NCI-H526 treated with DMSO at 0.1 percent for 48 hours (cell line): ENCODE data around the gene VCP.
A peak's percentile ranks its signal among the peaks of the same experiment; 100 is the strongest.

Source experiments
- DNase-seq: peaks from one replicate; lab custom pipeline; 2025; lab: John Stamatoyannopoulos, UW

Gene VCP

GRCh38 chr9:35103660-35104191 is 31.3 kb upstream of the VCP start:
- no peak for DNase-seq

- peak; percentile 90 for DNase-seq
Observed at GRCh38 chr9:35102769-35103659, 30.6 kb upstream of the VCP start, which contains the start of gene STOML2. Gene STOML2 (minus strand): TSS chr9:35103131. CDS start chr9:35103094, 37 bp downstream.

- no peak for DNase-seq
Observed at GRCh38 chr9:35102465-35102768, 30.0 kb upstream of the VCP start.

- no peak for DNase-seq
Observed at GRCh38 chr9:35097573-35097972, 25.1 kb upstream of the VCP start.

GRCh38 chr9:35096035-35096849 is 23.8 kb upstream of the VCP start, which contains the start of gene PIGO:
Gene PIGO (minus strand): TSS chr9:35096591. CDS start chr9:35095565, 1,026 bp downstream.
- DNase-seq = peak; percentile 76

- no peak for DNase-seq
Observed at GRCh38 chr9:35091536-35091935, 19.1 kb upstream of the VCP start.

GRCh38 chr9:35089434-35089833 is 17.0 kb upstream of the VCP start:
- no peak for DNase-seq

- no peak for DNase-seq
Observed at GRCh38 chr9:35085078-35085477, 12.7 kb upstream of the VCP start.

- DNase-seq = peak; percentile 90
Observed at GRCh38 chr9:35079426-35080341, 7.3 kb upstream of the VCP start, which contains the start of gene FANCG. Gene FANCG (minus strand): TSS chr9:35079942. CDS start chr9:35079524, 418 bp downstream.

GRCh38 chr9:35079041-35079425 is 6.6 kb upstream of the VCP start:
- no peak for DNase-seq

- DNase-seq = no peak
Observed at GRCh38 chr9:35078066-35078465, 5.6 kb upstream of the VCP start.

GRCh38 chr9:35076848-35077247 is 4.4 kb upstream of the VCP start:
- no peak for DNase-seq

GRCh38 chr9:35075358-35075757 is 2.9 kb upstream of the VCP start:
- DNase-seq = no peak

GRCh38 chr9:35074791-35075190 is 2.4 kb upstream of the VCP start:
- no peak for DNase-seq

GRCh38 chr9:35074141-35074540 is 1.7 kb upstream of the VCP start:
- no peak for DNase-seq

- DNase-seq = no peak
Observed at GRCh38 chr9:35073279-35073612, 821 bp upstream of the VCP start.

- DNase-seq = peak; percentile 74
Observed at GRCh38 chr9:35071814-35072460, 488 bp downstream of the VCP start.

GRCh38 chr9:35070823-35071813 is 1.3 kb downstream of the VCP start:
- DNase-seq = no peak

- no peak for DNase-seq
Observed at GRCh38 chr9:35069020-35069419, 3.4 kb downstream of the VCP start.

- no peak for DNase-seq
Observed at GRCh38 chr9:35067056-35067455, 5.4 kb downstream of the VCP start.
